ENCODE results near the gene TRPC6. TPM values are rescaled to one million over a fixed set of nuclear protein-coding genes. Genes with fewer than 3 reads are reported as not detected.
"Not testable (repeated sequence)": the region's sequence is repeated elsewhere in the genome, so short reads cannot be mapped to it uniquely, and the experiment has no call there.

TRPC6 gene
- total RNA-seq, 2 experiments from 2014 or later: not detected

GRCh38 chr11:101458161-101458560 is 125.6 kb downstream of the TRPC6 start:
- POLR2A ChIA-PET: no interaction called here

GRCh38 chr11:101456812-101457211 is 127.0 kb downstream of the TRPC6 start:
- ATAC-seq (ENCODE audit: low read depth) (no peak), DNase-seq (no peak)
- POLR2A ChIA-PET: no interaction called here
- Mint-ChIP-seq H3K4me1 (no peaks in the 10 kb centered on the region), H3K36me3 (no peaks in the 10 kb centered on the region), H3K27me3 (no peaks in the 10 kb centered on the region), H3K4me3 (no peak overlapping the region), H3K27ac (no peak overlapping the region), H3K9me3 (no peaks in the 10 kb centered on the region)

More at GRCh38 chr11:101458161-101458560, 125.6 kb downstream of the TRPC6 start:
- Mint-ChIP-seq H3K27ac (no peak overlapping the region), H3K36me3 (no peaks in the 10 kb centered on the region), H3K4me3 (no peak overlapping the region), H3K4me1 (no peaks in the 10 kb centered on the region), H3K27me3 (no peaks in the 10 kb centered on the region), H3K9me3 (no peaks in the 10 kb centered on the region)
- no peak for ATAC-seq (ENCODE audit: low read depth)
- DNase-seq: no peak

GRCh38 chr11:101453682-101454081 is 130.1 kb downstream of the TRPC6 start:
- DNase-seq: no peak
- POLR2A ChIA-PET: no interaction called here
- Mint-ChIP-seq H3K27ac (no peak overlapping the region), H3K36me3 (no peaks in the 10 kb centered on the region), H3K27me3 (no peaks in the 10 kb centered on the region), H3K4me3 (no peak overlapping the region), H3K9me3 (peaks cover 2% of the 10 kb centered on the region), H3K4me1 (no peaks in the 10 kb centered on the region)
- no peak for ATAC-seq (ENCODE audit: low read depth)

GRCh38 chr11:101448881-101449442 is 134.8 kb downstream of the TRPC6 start:
- ATAC-seq (ENCODE audit: low read depth) (no peak), DNase-seq (no peak)
- Mint-ChIP-seq H3K27me3 (no peaks in the 10 kb centered on the region), H3K9me3 (peaks cover 2% of the 10 kb centered on the region), H3K4me1 (no peaks in the 10 kb centered on the region), H3K4me3 (no peak overlapping the region), H3K36me3 (no peaks in the 10 kb centered on the region), H3K27ac (no peak overlapping the region)
- POLR2A ChIA-PET: no interaction called here

GRCh38 chr11:101446726-101447125 is 137.1 kb downstream of the TRPC6 start:
- POLR2A ChIA-PET: no interaction called here
- H3K27me3 Mint-ChIP-seq: no peaks in the 10 kb centered on the region

GRCh38 chr11:101446238-101446637 is 137.6 kb downstream of the TRPC6 start:
- H3K36me3 Mint-ChIP-seq: no peaks in the 10 kb centered on the region
- POLR2A ChIA-PET: no interaction called here
- H3K4me3 Mint-ChIP-seq: no peak overlapping the region
- H3K4me1 Mint-ChIP-seq: no peaks in the 10 kb centered on the region
- DNase-seq: no peak
- H3K27me3 Mint-ChIP-seq: no peaks in the 10 kb centered on the region
- H3K27ac Mint-ChIP-seq: no peak overlapping the region
- peaks cover 2% of the 10 kb centered on the region for H3K9me3 Mint-ChIP-seq
- no peak for ATAC-seq (ENCODE audit: low read depth)

More at GRCh38 chr11:101446726-101447125, 137.1 kb downstream of the TRPC6 start:
- H3K9me3 Mint-ChIP-seq: peaks cover 2% of the 10 kb centered on the region
- DNase-seq (no peak), ATAC-seq (ENCODE audit: low read depth) (no peak)
- H3K4me3 Mint-ChIP-seq: no peak overlapping the region
- no peaks in the 10 kb centered on the region for H3K4me1 Mint-ChIP-seq
- no peaks in the 10 kb centered on the region for H3K36me3 Mint-ChIP-seq
- no peak overlapping the region for H3K27ac Mint-ChIP-seq

GRCh38 chr11:101445761-101446160 is 138.0 kb downstream of the TRPC6 start:
- POLR2A ChIA-PET: no interaction called here
- no peaks in the 10 kb centered on the region for H3K4me1 Mint-ChIP-seq
- no peak overlapping the region for H3K27ac Mint-ChIP-seq
- H3K9me3 Mint-ChIP-seq: peaks cover 2% of the 10 kb centered on the region
- no peak overlapping the region for H3K4me3 Mint-ChIP-seq
- H3K27me3 Mint-ChIP-seq: no peaks in the 10 kb centered on the region
- ATAC-seq (ENCODE audit: low read depth): no peak
- no peaks in the 10 kb centered on the region for H3K36me3 Mint-ChIP-seq
- DNase-seq: no peak

- ATAC-seq (ENCODE audit: low read depth) (no peak), DNase-seq (no peak)
- no peaks in the 10 kb centered on the region for H3K27me3 Mint-ChIP-seq
- no peak overlapping the region for H3K4me3 Mint-ChIP-seq
- no peaks in the 10 kb centered on the region for H3K36me3 Mint-ChIP-seq
- no peaks in the 10 kb centered on the region for H3K4me1 Mint-ChIP-seq
- H3K9me3 Mint-ChIP-seq: no peaks in the 10 kb centered on the region
- POLR2A ChIA-PET: no interaction called here
- H3K27ac Mint-ChIP-seq: no peak overlapping the region
Observed at GRCh38 chr11:101444851-101445250, 139.0 kb downstream of the TRPC6 start.

GRCh38 chr11:101444164-101444563 is 139.6 kb downstream of the TRPC6 start:
- no peaks in the 10 kb centered on the region for H3K4me1 Mint-ChIP-seq
- no peaks in the 10 kb centered on the region for H3K9me3 Mint-ChIP-seq
- no peak overlapping the region for H3K4me3 Mint-ChIP-seq
- no peaks in the 10 kb centered on the region for H3K36me3 Mint-ChIP-seq
- DNase-seq (no peak), ATAC-seq (ENCODE audit: low read depth) (no peak)
- POLR2A ChIA-PET: no interaction called here
- no peak overlapping the region for H3K27ac Mint-ChIP-seq
- no peaks in the 10 kb centered on the region for H3K27me3 Mint-ChIP-seq

GRCh38 chr11:101442936-101443521 is 140.8 kb downstream of the TRPC6 start:
- POLR2A ChIA-PET: no interaction called here
- DNase-seq (no peak), ATAC-seq (ENCODE audit: low read depth) (no peak)
- Mint-ChIP-seq H3K4me1 (no peaks in the 10 kb centered on the region), H3K27ac (no peak overlapping the region), H3K9me3 (no peaks in the 10 kb centered on the region), H3K4me3 (no peak overlapping the region), H3K36me3 (no peaks in the 10 kb centered on the region), H3K27me3 (no peaks in the 10 kb centered on the region)

- POLR2A ChIA-PET: no interaction called here
- ATAC-seq (ENCODE audit: low read depth) (no peak), DNase-seq (no peak)
- Mint-ChIP-seq H3K4me3 (no peak overlapping the region), H3K27ac (no peak overlapping the region), H3K36me3 (no peaks in the 10 kb centered on the region), H3K9me3 (no peaks in the 10 kb centered on the region), H3K4me1 (no peaks in the 10 kb centered on the region), H3K27me3 (no peaks in the 10 kb centered on the region)
Observed at GRCh38 chr11:101442171-101442570, 141.6 kb downstream of the TRPC6 start.

- no peaks in the 10 kb centered on the region for H3K9me3 Mint-ChIP-seq
- H3K36me3 Mint-ChIP-seq: no peaks in the 10 kb centered on the region
- POLR2A ChIA-PET: no interaction called here
- ATAC-seq (ENCODE audit: low read depth): no peak
- H3K27ac Mint-ChIP-seq: no peak overlapping the region
- H3K27me3 Mint-ChIP-seq: no peaks in the 10 kb centered on the region
- DNase-seq: no peak
- no peak overlapping the region for H3K4me3 Mint-ChIP-seq
- no peaks in the 10 kb centered on the region for H3K4me1 Mint-ChIP-seq
Observed at GRCh38 chr11:101441747-101442146, 142.1 kb downstream of the TRPC6 start.

- POLR2A ChIA-PET: no interaction called here
- no peak for ATAC-seq (ENCODE audit: low read depth)
- no peaks in the 10 kb centered on the region for H3K4me1 Mint-ChIP-seq
- no peak overlapping the region for H3K27ac Mint-ChIP-seq
- no peaks in the 10 kb centered on the region for H3K9me3 Mint-ChIP-seq
- no peak overlapping the region for H3K4me3 Mint-ChIP-seq
- H3K36me3 Mint-ChIP-seq: no peaks in the 10 kb centered on the region
- DNase-seq: no peak
- H3K27me3 Mint-ChIP-seq: no peaks in the 10 kb centered on the region
Observed at GRCh38 chr11:101439488-101439887, 144.3 kb downstream of the TRPC6 start.

GRCh38 chr11:101438708-101439107 is 145.1 kb downstream of the TRPC6 start:
- H3K4me3 Mint-ChIP-seq; H3K36me3 Mint-ChIP-seq; H3K27me3 Mint-ChIP-seq; DNase-seq; H3K27ac Mint-ChIP-seq; ATAC-seq (ENCODE audit: low read depth); POLR2A ChIA-PET; H3K4me1 Mint-ChIP-seq; H3K9me3 Mint-ChIP-seq: not testable (repeated sequence)

- Mint-ChIP-seq H3K27ac (no peak overlapping the region), H3K27me3 (no peaks in the 10 kb centered on the region), H3K36me3 (no peaks in the 10 kb centered on the region), H3K9me3 (no peaks in the 10 kb centered on the region), H3K4me3 (no peak overlapping the region), H3K4me1 (no peaks in the 10 kb centered on the region)
- POLR2A ChIA-PET: no interaction called here
- ATAC-seq (ENCODE audit: low read depth) (no peak), DNase-seq (no peak)
Observed at GRCh38 chr11:101438126-101438525, 145.7 kb downstream of the TRPC6 start.

Measured in activated naive CD8-positive, alpha-beta T cell treated with anti-CD3 and anti-CD28 coated beads, Interleukin-2, amount 10 ng/mL, durations not matched to agents 7 days and 5 days (primary cell).